Activated T-helper 1 cell treated with anti-CD3 and anti-CD28 coated beads, Interleukin-12 subunit alpha, Interleukin-12 subunit beta, Interleukin-2, Interleukin-4 antibody, amounts not matched to agents 30 ng/mL and 10 ng/mL and 1 ng/mL, durations not matched to agents 14 hours and 24 hours and 36 hours (primary cell): ENCODE data around the gene DNASE2. TPM values are rescaled to one million over a fixed set of nuclear protein-coding genes. Genes with fewer than 3 reads are reported as not detected.
"Not testable (repeated sequence)": the region's sequence is repeated elsewhere in the genome, so short reads cannot be mapped to it uniquely, and the experiment has no call there.

Experiments
- DNase-seq: peaks from one replicate; pipeline ENCODE4 v3.0.0; 2021; ENCODE audit warnings: low spot score
- H3K27ac Mint-ChIP-seq: one replicate; pipeline ENCODE4 v1.8.0; 2021; ENCODE audit warnings: mild to moderate bottlenecking, mixed read lengths
- H3K27me3 Mint-ChIP-seq: one replicate; pipeline ENCODE4 v1.8.0; 2022; ENCODE audit warnings: mild to moderate bottlenecking, moderate library complexity, mixed read lengths; ENCODE audit not compliant: insufficient read depth
- H3K36me3 Mint-ChIP-seq: one replicate; pipeline ENCODE4 v1.8.0; 2021; ENCODE audit warnings: low read depth, mixed read lengths
- H3K4me1 Mint-ChIP-seq: one replicate; pipeline ENCODE4 v1.8.0; 2021; ENCODE audit warnings: low read depth, mixed read lengths
- H3K4me3 Mint-ChIP-seq: one replicate; pipeline ENCODE4 v1.8.0; 2021; ENCODE audit warnings: mild to moderate bottlenecking, moderate library complexity, mixed read lengths
- H3K9me3 Mint-ChIP-seq: one replicate; pipeline ENCODE4 v1.8.0; 2021; ENCODE audit warnings: mixed read lengths
- intact Hi-C: fragments of 100-400 bp; cut with micrococcal nuclease; formaldehyde crosslinking; loops from one replicate; pipeline ENCODE4 v1.15.1; 2024
- total RNA-seq: library from RNA; stranded (reverse); gene quantifications from 2 replicates; pipeline ENCODE4 v1.2.3, GENCODE V29; 2022

Gene DNASE2
- total RNA-seq, 1 donor from 2014 or later = 22.9 TPM

- Mint-ChIP-seq H3K27ac (no peak overlapping the region), H3K4me1 (peaks cover 9% of the 10 kb centered on the region), H3K27me3 (no peaks in the 10 kb centered on the region), H3K9me3 (no peaks in the 10 kb centered on the region), H3K36me3 (peaks cover 14% of the 10 kb centered on the region), H3K4me3 (no peak overlapping the region)
- intact Hi-C loops = no loop called here
- no peak for DNase-seq
These were observed 18.8 kb upstream of the DNASE2 start for GRCh38 chr19:12899891-12900518.

DNA sequence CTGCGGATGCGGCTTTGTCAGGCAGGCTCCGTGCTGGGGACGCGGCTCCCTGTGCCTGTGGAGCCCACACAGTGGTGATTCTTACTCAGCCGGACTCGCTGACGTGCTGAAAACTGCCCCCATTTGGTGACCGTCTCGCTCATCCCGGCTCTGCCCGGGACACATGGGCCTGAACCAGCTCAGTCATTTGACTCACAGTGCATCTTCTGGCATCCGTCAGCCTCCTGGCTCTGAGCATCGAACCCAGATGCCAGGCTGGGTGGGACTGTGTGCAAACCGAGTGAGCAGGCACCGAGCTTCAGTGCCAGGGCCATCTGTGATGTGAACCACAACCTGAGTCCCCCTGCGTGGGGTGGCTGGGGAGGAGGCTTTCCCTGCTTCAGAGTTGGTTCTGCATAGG lies 15.2 kb upstream of the DNASE2 start:
- Mint-ChIP-seq H3K27me3 (no peaks in the 10 kb centered on the region), H3K9me3 (no peaks in the 10 kb centered on the region), H3K4me3 (no peak overlapping the region), H3K4me1 (peaks cover 12% of the 10 kb centered on the region), H3K36me3 (peaks cover 28% of the 10 kb centered on the region), H3K27ac (no peak overlapping the region)
- intact Hi-C loops = no loop called here
- no peak for DNase-seq

GRCh38 chr19:12893582-12893981 lies 12.3 kb upstream of the DNASE2 start:
- H3K27me3 Mint-ChIP-seq = no peaks in the 10 kb centered on the region
- peak overlapping the region; percentile 74 for H3K4me3 Mint-ChIP-seq
- intact Hi-C loops = no loop called here
- H3K9me3 Mint-ChIP-seq = no peaks in the 10 kb centered on the region
- no peak for DNase-seq
- peaks cover 13% of the 10 kb centered on the region for H3K4me1 Mint-ChIP-seq
- peaks cover 23% of the 10 kb centered on the region for H3K36me3 Mint-ChIP-seq
- H3K27ac Mint-ChIP-seq = no peak overlapping the region

GRCh38 chr19:12891553-12892021 lies 10.3 kb upstream of the DNASE2 start:
- intact Hi-C loops = loop anchor here (1.0 to 2.0 kb wide), 5 partner anchors 24 to 154 kb away; partner anchors contain the start of genes CALR, GADD45GIP1, GET3 and SYCE2
- no peak for DNase-seq
- peak overlapping the region; percentile 97 for H3K4me3 Mint-ChIP-seq
- H3K36me3 Mint-ChIP-seq = peaks cover 18% of the 10 kb centered on the region
- H3K4me1 Mint-ChIP-seq = peaks cover 13% of the 10 kb centered on the region
- H3K27ac Mint-ChIP-seq = peak overlapping the region; percentile 88
- no peaks in the 10 kb centered on the region for H3K9me3 Mint-ChIP-seq
- H3K27me3 Mint-ChIP-seq = no peaks in the 10 kb centered on the region

GRCh38 chr19:12890787-12891552 lies 9.7 kb upstream of the DNASE2 start, which contains the start of gene GCDH:
GCDH (plus strand) TSS chr19:12891160; CDS start chr19:12891305, 145 bp downstream.
- H3K27ac Mint-ChIP-seq = peak within 1 kb of the TSS; percentile 88

DNA sequence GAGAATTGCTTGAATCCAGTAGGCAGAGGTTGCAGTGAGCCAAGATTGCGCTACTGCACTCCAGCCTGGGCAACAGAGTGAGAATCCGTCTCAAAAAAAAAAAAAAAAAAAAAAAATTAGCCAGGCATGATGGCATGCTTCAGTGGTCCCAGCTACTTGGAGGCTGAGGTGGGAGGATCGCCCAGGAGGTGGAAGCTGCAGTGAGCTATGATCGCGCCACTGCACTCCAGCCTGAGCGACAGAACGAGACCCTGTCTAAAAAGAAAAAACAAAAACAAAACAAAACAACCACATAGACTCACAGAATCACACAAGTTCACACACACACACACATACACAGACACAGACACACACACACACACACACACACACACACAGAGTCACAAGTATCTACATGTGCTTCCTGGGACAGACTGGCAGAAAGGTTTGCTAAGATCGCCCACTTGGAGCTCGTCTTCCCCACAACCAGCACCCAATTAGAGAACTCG lies 9.1 kb upstream of the DNASE2 start:
- not testable (repeated sequence) for H3K27me3 Mint-ChIP-seq, H3K9me3 Mint-ChIP-seq, DNase-seq
- intact Hi-C loops = loop anchor here (1.0 to 2.0 kb wide), 3 partner anchors 9 to 66 kb away; partner anchors contain the start of genes DNASE2, FARSA and GADD45GIP1
- peak overlapping the region; percentile 88 for H3K27ac Mint-ChIP-seq
- H3K4me1 Mint-ChIP-seq = peaks cover 13% of the 10 kb centered on the region
- H3K4me3 Mint-ChIP-seq = peak overlapping the region; percentile 97
- H3K36me3 Mint-ChIP-seq = peaks cover 18% of the 10 kb centered on the region

More at GRCh38 chr19:12890787-12891552, 9.7 kb upstream of the DNASE2 start, which contains the start of gene GCDH:
- Mint-ChIP-seq H3K27me3 (no peaks in the 10 kb centered on the region), H3K36me3 (peaks cover 18% of the 10 kb centered on the region), H3K9me3 (no peaks in the 10 kb centered on the region), H3K4me1 (peaks cover 13% of the 10 kb centered on the region), H3K4me3 (peak within 1 kb of the TSS; percentile 97)
- intact Hi-C loops = loop anchor here (1.0 to 2.0 kb wide), 7 partner anchors 10 to 154 kb away; partner anchors contain the start of genes CALR, DNASE2, FARSA and GADD45GIP1
- DNase-seq = peak; percentile 95

- DNase-seq = no peak
- Mint-ChIP-seq H3K4me3 (no peak overlapping the region), H3K27me3 (no peaks in the 10 kb centered on the region), H3K27ac (no peak overlapping the region), H3K4me1 (peaks cover 18% of the 10 kb centered on the region), H3K9me3 (no peaks in the 10 kb centered on the region), H3K36me3 (peaks cover 4% of the 10 kb centered on the region)
- intact Hi-C loops = no loop called here
These were observed 6.9 kb upstream of the DNASE2 start for GRCh38 chr19:12888006-12888603.

GRCh38 chr19:12886969-12887747 lies 5.9 kb upstream of the DNASE2 start, which contains the start of gene KLF1:
KLF1 (minus strand) TSS chr19:12887201; CDS start chr19:12887140, 61 bp downstream.
- peaks cover 18% of the 10 kb centered on the region for H3K4me1 Mint-ChIP-seq
- peaks cover 3% of the 10 kb centered on the region for H3K36me3 Mint-ChIP-seq
- intact Hi-C loops = no loop called here
- H3K9me3 Mint-ChIP-seq = no peaks in the 10 kb centered on the region
- DNase-seq = no peak
- no peaks in the 10 kb centered on the region for H3K27me3 Mint-ChIP-seq
- peak within 1 kb of the TSS; percentile 36 for H3K27ac Mint-ChIP-seq
- H3K4me3 Mint-ChIP-seq = peak within 1 kb of the TSS; percentile 69

DNA sequence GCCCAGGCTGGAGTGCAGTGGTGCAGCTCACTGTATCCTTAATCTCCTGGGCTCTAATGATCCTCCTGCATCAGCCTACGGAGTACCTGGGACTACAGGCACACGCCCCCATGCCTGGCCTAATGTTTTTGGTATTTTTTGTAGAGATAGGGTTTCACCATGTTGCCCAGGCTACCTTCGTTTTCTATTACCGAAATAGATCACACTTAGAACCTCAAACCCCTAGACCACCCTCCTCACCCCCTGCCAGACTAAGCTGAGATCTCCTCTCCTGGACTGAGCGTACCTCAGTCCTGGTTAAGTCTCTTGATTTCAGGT lies 5.4 kb upstream of the DNASE2 start:
- Mint-ChIP-seq H3K27ac (peak overlapping the region; percentile 36), H3K4me3 (peak overlapping the region; percentile 69), H3K4me1 (peaks cover 18% of the 10 kb centered on the region), H3K9me3 (no peaks in the 10 kb centered on the region), H3K27me3 (no peaks in the 10 kb centered on the region), H3K36me3 (peaks cover 3% of the 10 kb centered on the region)
- intact Hi-C loops = no loop called here
- no peak for DNase-seq

DNA sequence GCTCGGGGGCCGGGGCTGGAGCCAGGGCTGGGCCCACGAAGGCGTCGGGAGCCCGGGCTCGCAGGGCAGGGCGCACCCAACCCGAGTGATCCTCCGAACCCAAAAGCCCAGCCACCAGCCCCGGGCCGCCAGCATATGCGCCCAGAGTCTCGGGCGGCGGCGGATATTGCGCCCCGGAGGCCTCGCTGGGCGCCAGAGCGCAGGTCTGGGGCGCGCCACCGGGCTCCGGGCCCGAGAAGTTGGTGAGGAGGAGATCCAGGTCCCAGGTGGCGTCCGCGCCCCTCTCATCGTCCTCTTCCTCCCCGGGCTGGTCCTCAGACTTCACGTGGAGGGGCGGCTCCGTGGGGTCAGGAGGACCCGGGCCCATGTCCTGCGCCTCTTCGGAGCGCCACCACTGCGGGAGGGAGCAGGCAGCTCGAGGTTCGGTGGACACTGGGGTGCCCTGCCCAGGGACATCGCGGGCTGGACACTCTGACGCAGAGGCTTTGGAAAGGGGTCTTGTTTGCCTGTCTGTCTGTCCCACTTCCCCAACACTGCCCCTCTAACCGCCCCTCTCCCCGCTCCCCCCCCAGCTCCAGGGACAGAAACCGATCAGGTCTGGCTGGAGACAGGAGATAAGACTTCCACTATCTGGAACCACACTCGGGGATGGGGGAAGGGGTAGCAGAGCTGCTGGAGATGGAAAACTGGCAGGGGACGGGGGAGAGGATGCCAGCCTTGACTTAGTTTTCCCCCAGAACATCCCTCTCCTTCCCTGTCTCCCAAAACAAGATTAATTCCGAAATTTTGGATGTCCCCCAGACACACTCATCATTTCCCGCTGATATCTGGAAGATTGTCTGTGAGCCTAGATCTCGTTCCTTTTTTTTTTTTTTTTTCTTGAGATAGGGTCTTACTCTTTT lies 4.8 kb upstream of the DNASE2 start:
- no peak for DNase-seq
- H3K9me3 Mint-ChIP-seq = no peaks in the 10 kb centered on the region
- H3K4me1 Mint-ChIP-seq = peaks cover 15% of the 10 kb centered on the region
- peaks cover under 1% of the 10 kb centered on the region for H3K36me3 Mint-ChIP-seq
- H3K27me3 Mint-ChIP-seq = no peaks in the 10 kb centered on the region
- intact Hi-C loops = loop anchor here (1.0 kb wide), 2 partner anchors 52 to 79 kb away; partner anchors contain the start of gene CALR
- H3K4me3 Mint-ChIP-seq = peak overlapping the region; percentile 69
- H3K27ac Mint-ChIP-seq = peak overlapping the region; percentile 36

DNA sequence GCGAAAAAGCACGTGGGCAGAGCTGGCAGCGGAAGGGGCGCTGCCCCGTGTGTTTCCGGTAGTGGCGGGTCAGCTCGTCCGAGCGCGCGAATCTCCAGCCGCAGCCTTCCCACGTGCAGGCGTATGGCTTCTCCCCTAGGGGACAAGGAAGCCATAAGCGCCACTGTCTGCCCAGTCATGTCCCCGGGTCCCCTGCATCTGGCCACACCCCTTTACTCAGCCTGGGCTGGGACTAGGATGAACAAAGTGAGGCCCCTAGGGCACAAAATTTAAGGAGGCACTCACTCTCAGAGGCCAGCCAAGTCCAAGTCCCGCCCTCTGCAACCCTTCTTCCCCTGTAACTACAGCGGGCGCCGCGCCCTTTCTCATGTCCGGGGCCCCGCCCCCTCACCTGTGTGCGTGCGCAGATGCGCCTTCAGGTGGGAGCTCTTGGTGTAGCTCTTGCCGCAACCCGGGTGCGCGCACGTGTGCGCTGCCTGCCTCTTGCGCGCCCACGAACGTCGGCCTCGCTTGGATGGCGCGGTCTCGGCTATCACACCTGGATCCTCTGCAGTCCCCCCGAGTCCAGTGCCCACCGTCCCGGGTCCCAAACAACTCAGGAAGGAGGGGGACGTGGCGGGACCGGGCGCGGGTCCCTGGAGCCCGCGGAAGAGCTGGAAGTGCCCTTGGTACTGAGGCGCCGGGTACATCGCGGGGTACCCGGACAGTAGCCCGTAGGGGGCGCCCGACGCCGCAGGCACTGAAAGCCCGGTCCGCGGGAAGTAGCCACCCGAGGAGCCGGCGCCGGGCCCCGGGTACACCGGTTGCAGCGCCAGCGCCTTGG lies 3.9 kb upstream of the DNASE2 start:
- DNase-seq = peak; percentile 84
- intact Hi-C loops = loop anchor here (1.0 to 5.0 kb wide), 3 partner anchors 53 to 80 kb away; partner anchors contain the start of genes CALR and RNASEH2A
- Mint-ChIP-seq H3K4me1 (peaks cover 15% of the 10 kb centered on the region), H3K9me3 (no peaks in the 10 kb centered on the region), H3K27me3 (no peaks in the 10 kb centered on the region), H3K36me3 (peaks cover under 1% of the 10 kb centered on the region), H3K4me3 (peak overlapping the region; percentile 89), H3K27ac (peak overlapping the region; percentile 84)
